Mucosa of stomach (tissue), 1 donor: ENCODE results near the gene RNF38.
A peak's percentile ranks its signal among the peaks of the same experiment; 100 is the strongest.
"Not testable (repeated sequence)": the region's sequence is repeated elsewhere in the genome, so short reads cannot be mapped to it uniquely, and the experiment has no call there.

Experiments
- H3K27me3 ChIP-seq: one replicate; pipeline ENCODE4 v1.7.0; 2013; ENCODE audit warnings: mild to moderate bottlenecking, low read length; ENCODE audit not compliant: control insufficient read depth, insufficient read depth
- H3K36me3 ChIP-seq: one replicate; pipeline ENCODE4 v1.7.0; 2013; ENCODE audit warnings: low read length; ENCODE audit not compliant: control insufficient read depth, insufficient read depth
- H3K4me1 ChIP-seq: one replicate; pipeline ENCODE4 v1.7.0; 2013; ENCODE audit warnings: mild to moderate bottlenecking, low read length; ENCODE audit not compliant: control insufficient read depth, insufficient read depth
- H3K4me3 ChIP-seq: one replicate; pipeline ENCODE4 v1.7.0; 2013; ENCODE audit warnings: low read length
- H3K9ac ChIP-seq: one replicate; pipeline ENCODE4 v1.7.0; 2013; ENCODE audit warnings: mild to moderate bottlenecking, low read length, moderate library complexity
- H3K9me3 ChIP-seq: one replicate; pipeline ENCODE4 v1.7.0; 2013; ENCODE audit warnings: mild to moderate bottlenecking, low read length, moderate library complexity; ENCODE audit not compliant: control insufficient read depth
- donor health status: Pancreatic carcinoma.

RNF38 gene

DNA sequence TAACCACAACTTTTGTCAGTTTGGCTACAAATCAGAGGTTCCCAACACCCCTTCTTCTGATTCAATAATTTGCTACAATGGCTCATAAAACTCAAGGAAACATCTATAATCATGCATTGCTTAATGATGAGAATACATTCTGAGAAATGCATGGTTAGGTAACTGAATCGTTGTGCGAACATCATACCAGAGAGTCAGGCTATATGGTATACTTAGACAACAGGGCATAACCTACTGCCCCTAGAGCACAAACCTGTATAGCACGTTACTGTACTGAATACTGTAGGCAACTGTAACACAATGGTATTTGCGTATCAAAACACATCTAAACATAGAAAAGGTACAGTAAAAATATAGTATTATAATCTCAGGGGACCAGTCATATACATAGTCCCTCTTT lies 31.0 kb upstream of the RNF38 start:
- H3K9me3 ChIP-seq = no peaks in the 10 kb centered on the region
- H3K4me1 ChIP-seq = no peaks in the 10 kb centered on the region
- H3K36me3 ChIP-seq = no peaks in the 10 kb centered on the region
- H3K4me3 ChIP-seq = no peak overlapping the region
- H3K27me3 ChIP-seq = no peaks in the 10 kb centered on the region
- no peak overlapping the region for H3K9ac ChIP-seq

DNA sequence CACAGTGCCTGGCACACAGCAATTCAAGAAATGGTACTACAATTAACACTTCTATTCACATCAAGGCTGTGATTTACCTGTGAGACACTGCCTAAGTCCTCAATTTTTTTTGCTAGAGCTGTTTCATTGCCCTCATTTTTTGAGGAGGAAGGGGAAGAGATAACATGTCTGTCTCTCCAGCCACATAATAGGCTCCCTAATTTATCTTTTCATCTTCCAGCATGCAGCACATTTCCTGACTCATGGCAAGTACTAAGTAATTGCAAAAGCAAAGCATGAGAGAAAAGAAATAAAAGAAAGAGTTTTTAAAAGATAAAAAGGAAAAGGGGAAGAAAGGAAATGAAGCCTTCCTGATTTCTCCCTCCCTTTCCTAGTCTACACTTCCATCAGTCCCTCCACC lies 26.9 kb upstream of the RNF38 start:
- Histone ChIP-seq H3K4me3 (no peak overlapping the region), H3K9ac (no peak overlapping the region), H3K36me3 (no peaks in the 10 kb centered on the region), H3K4me1 (no peaks in the 10 kb centered on the region), H3K9me3 (no peaks in the 10 kb centered on the region), H3K27me3 (no peaks in the 10 kb centered on the region)

DNA sequence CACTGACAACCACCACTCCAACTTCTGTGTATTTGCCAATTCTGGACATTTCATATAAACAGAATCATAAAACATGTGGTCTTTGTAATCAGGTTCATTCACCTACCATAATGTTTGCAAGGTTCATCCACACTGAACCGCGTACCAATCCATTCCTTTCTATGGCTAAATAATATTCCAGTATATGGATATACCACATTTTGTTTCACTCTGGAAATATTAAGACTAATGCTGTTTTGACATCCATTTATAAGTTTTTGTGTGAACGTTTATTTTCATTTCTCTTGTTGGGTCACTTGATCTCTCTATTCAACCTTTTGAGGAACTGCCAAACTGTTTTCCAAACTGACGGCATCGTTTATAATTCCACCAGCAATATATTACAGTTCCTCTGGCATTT lies 26.3 kb upstream of the RNF38 start:
- H3K36me3 ChIP-seq = no peaks in the 10 kb centered on the region
- no peaks in the 10 kb centered on the region for H3K27me3 ChIP-seq
- no peak overlapping the region for H3K4me3 ChIP-seq
- no peaks in the 10 kb centered on the region for H3K9me3 ChIP-seq
- no peak overlapping the region for H3K9ac ChIP-seq
- no peaks in the 10 kb centered on the region for H3K4me1 ChIP-seq

DNA sequence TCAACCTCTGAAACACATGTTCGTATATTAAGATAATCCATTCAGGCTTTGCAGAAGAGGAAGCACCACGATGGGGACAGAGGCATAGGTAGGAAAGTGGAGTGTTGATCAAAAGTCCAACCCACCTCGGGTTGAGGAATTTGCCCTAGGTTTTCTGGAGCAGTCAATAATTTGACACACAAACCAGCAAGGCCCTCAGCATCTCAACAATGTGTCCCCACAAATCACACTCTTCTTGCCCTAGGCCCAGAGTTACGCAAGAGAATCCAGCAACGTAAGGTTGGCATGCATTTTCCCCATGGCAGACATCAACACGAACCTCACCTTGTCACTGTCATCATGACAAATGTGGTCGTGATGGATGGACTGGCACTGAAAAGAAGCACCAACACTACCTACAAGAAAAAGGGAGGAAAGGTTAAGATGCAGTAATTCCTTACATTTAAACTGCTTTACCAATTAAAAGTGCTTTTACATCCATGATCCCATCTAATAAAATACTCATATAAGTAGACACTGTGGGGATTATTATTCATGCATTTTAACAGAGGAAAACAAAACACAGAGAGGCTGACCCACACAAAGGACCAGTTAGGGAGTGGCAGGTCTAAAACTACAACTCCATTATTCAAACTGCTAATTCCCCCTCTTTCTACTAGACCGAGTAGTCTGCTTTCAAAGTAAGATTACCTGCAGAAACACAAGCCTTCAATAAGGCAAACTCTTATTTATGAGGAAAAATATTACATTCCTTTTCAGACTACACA lies 24.4 kb upstream of the RNF38 start:
- Histone ChIP-seq H3K9ac (no peak overlapping the region), H3K27me3 (no peaks in the 10 kb centered on the region), H3K36me3 (no peaks in the 10 kb centered on the region), H3K4me1 (peaks cover 8% of the 10 kb centered on the region), H3K9me3 (no peaks in the 10 kb centered on the region), H3K4me3 (no peak overlapping the region)

DNA sequence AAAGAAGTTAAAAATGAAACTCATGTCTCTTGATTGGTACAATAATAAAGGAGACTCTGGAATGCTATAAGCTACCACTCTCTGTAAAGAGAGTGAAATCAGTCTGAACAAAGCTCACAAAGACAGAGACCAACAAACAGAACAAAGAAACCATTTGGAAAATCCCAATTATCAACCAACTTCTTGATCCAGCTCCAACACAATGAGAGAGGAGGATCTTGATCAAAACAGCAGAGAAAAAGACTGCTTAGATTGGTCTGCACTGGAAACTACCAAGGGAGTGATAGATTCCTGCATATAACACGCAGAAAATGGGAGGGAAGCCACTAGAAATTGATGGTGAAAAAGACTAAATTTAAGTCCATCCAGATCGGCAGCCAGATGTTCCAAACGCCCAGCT lies 23.1 kb upstream of the RNF38 start:
- Histone ChIP-seq H3K9ac (no peak overlapping the region), H3K4me1 (peaks cover 11% of the 10 kb centered on the region), H3K9me3 (no peaks in the 10 kb centered on the region), H3K4me3 (no peak overlapping the region), H3K27me3 (no peaks in the 10 kb centered on the region), H3K36me3 (no peaks in the 10 kb centered on the region)

DNA sequence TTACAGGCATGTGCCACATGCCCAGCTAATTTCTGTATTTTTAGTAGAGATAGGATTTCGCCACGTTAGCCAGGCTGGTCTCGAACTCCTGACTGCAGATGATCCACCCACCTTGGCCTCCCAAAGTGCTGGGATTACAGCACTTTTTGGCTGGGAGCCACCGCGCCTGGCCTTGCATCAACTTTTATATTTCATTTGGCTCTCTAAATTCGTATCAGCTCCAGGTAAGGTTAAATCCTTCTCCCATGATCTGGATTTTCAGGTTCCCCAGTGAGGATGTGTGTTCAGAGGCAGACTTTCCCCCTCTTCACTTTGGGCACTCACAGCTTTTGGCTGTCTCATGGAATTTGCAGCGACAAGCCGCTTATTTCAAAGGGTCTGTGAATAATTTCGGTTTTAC lies 16.8 kb upstream of the RNF38 start:
- Histone ChIP-seq H3K36me3 (no peaks in the 10 kb centered on the region), H3K4me3 (no peak overlapping the region), H3K4me1 (peaks cover 11% of the 10 kb centered on the region), H3K27me3 (no peaks in the 10 kb centered on the region), H3K9me3 (no peaks in the 10 kb centered on the region), H3K9ac (no peak overlapping the region)

DNA sequence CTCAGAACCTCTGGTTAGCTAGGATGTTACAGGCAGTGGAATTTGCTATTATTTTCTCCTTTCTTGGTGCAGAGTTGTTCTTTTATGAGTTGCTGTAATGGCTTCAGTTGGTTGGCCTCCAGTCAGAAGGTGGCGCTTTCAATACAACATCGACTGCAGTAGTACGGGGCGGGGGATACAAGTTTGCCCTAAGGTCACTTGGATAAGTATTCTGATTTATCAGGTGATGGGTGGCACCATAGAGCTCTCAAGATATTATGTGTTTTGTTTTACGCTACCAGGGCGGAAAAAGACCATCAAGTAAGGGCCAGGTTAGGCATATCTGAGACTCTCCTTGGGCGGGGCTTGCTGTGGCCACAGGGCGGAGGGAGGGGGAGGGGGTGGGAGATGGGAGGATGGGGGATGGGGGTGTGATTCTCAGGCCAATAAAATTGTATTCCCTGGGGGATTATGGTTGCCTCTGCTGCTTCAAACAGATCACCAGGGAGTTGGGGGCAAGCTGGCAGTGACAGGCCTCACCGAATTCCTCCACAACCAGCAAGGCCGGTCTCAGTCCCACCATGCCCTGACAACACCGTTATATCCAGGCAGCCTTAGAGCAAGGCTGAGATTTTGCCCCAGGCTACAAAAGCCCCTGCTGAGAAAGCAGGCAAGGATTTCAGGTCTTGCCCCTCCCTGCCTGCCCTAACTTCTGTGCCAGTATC lies 15.9 kb upstream of the RNF38 start:
- no peaks in the 10 kb centered on the region for H3K27me3 ChIP-seq
- no peak overlapping the region for H3K4me3 ChIP-seq
- H3K36me3 ChIP-seq = no peaks in the 10 kb centered on the region
- H3K4me1 ChIP-seq = peaks cover 11% of the 10 kb centered on the region
- no peaks in the 10 kb centered on the region for H3K9me3 ChIP-seq
- no peak overlapping the region for H3K9ac ChIP-seq

DNA sequence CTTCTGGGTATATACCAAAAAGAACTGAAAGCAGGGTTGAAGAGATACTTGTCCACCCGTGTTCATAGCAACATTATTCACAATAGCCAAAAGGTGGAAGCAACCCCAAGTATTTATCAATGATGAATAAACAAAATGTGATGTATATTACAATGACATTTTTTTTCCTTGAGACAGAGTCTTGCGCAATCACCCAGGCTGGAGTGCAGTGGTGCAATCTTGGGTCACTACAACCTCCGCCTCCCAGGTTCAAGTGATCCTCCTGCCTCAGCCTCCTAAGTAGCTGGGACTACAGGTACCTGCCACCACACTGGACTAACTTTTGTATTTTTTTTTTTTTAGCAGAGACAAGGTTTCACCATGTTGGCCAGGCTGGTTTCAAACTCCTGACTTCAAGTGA lies 11.3 kb upstream of the RNF38 start:
- not testable (repeated sequence) for H3K27me3 ChIP-seq, H3K9me3 ChIP-seq

DNA sequence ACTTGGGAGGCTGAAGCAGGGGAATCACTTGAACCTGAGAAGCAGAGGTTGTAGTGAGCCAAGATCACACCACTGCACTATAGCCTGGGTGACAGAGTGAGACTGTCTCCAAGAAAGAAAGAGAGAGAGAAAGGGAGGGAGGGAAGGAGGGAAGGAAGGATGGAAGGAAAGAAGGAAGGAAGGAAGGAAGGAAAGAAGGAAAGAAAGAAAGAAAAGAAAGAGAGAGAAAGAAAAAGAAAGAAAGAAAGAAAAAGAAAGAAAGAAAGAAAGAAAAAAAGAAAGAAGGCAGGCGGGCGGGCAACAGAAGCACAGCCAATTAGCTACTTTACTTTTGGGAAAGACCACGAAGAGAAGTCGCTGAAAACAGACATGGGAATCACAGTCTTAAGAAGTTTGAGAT lies 9.0 kb upstream of the RNF38 start:
- not testable (repeated sequence) for H3K4me3 ChIP-seq, H3K4me1 ChIP-seq, H3K36me3 ChIP-seq, H3K9ac ChIP-seq, H3K9me3 ChIP-seq, H3K27me3 ChIP-seq

More for the DNA sequence above, 11.3 kb upstream of the RNF38 start:
- not testable (repeated sequence) for H3K4me1 ChIP-seq, H3K4me3 ChIP-seq, H3K9ac ChIP-seq, H3K36me3 ChIP-seq

DNA sequence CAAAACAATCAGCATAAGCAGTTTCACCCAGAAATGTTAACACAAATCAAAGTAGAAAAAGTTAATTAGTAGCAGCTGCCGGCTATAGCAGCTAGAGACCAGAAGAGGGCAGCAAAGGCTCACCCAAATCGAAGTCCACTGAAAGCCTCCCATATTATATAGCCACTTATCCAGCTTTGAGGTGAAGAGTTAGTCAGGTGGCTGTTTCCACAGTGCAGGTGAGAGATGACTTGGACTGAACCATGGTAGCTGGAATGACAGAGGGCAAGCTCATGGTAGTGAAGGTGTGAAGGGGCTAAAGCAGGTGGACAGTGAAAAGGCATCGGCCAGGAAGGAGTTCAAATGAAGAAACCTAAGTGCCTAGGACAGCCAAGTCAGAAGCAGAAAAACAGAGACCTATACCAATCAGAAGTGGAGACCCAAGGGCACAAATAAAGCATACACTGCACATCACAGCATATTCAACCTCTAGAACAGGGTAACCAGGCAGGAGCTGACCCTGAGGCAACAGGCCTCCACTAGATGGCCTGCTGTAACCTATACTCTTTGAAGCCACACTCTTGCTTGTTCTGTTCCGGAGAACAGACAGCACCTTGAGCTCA lies 7.2 kb upstream of the RNF38 start:
- H3K9ac ChIP-seq = no peak overlapping the region
- no peak overlapping the region for H3K4me3 ChIP-seq

DNA sequence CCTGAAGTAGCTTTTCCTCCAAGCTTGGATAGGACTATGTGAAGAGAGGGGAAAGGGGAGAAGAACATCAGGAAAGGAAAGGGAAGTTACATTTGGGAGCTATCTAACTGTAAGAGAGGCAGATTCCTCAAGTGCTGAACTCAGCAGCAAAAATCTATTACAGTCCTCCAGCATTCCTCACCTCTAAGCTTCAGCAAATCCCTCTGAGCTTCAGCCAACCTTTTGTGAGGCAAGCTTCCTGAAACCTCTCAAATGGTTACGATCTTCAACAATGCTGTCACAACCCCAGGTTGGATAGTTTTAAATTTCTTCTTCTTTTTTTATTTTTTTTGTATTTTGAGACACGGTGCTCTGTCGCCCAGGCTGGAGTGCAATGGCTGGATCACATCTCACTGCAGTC lies 2.5 kb upstream of the RNF38 start:
- Histone ChIP-seq H3K4me3 (no peak overlapping the region), H3K36me3 (no peaks in the 10 kb centered on the region), H3K9me3 (no peaks in the 10 kb centered on the region), H3K9ac (no peak overlapping the region), H3K27me3 (no peaks in the 10 kb centered on the region), H3K4me1 (peaks cover 4% of the 10 kb centered on the region)

More for the DNA sequence above, 7.2 kb upstream of the RNF38 start:
- no peaks in the 10 kb centered on the region for H3K27me3 ChIP-seq
- no peaks in the 10 kb centered on the region for H3K4me1 ChIP-seq
- H3K9me3 ChIP-seq = no peaks in the 10 kb centered on the region
- no peaks in the 10 kb centered on the region for H3K36me3 ChIP-seq

DNA sequence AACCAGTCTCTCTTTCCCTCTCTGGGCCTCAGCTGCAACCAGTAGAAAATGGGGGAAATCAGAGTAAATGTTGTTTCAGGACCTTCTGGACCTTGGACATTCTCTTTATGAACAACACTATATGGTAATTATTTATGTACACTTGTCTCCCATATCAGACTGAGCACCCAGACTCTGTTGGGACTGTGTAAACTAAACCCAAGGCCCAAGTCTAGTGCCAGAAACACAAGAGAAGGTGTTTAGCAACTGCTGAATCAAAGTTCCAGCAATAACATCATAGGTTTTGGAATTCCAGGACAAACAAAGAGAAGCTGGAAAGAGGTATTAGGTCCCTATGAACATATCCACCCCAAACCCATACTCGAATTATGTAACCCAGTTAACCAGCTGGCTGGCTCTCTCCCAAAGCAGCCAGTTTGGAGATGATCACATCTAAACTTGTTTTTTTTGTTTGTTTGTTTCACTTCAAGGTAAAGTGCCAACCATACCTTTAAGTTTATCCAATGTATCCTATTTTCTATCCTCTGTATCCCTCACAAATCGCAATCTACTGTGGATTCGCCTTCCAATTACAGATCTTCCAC lies 1.9 kb upstream of the RNF38 start:
- H3K9me3 ChIP-seq = no peaks in the 10 kb centered on the region
- H3K36me3 ChIP-seq = no peaks in the 10 kb centered on the region
- no peaks in the 10 kb centered on the region for H3K27me3 ChIP-seq
- H3K4me3 ChIP-seq = no peak overlapping the region
- peak overlapping the region; percentile 81 for H3K9ac ChIP-seq
- H3K4me1 ChIP-seq = peaks cover 4% of the 10 kb centered on the region
